ENCODE results near the gene AP1S2. TPM values are rescaled to one million over a fixed set of nuclear protein-coding genes. Genes with fewer than 3 reads are reported as not detected.

The AP1S2 gene
- total RNA-seq: 100 to 1,000 TPM in 1 of 2 donors, 10 to 100 TPM in 1; 61.6 to 155 TPM

DNA sequence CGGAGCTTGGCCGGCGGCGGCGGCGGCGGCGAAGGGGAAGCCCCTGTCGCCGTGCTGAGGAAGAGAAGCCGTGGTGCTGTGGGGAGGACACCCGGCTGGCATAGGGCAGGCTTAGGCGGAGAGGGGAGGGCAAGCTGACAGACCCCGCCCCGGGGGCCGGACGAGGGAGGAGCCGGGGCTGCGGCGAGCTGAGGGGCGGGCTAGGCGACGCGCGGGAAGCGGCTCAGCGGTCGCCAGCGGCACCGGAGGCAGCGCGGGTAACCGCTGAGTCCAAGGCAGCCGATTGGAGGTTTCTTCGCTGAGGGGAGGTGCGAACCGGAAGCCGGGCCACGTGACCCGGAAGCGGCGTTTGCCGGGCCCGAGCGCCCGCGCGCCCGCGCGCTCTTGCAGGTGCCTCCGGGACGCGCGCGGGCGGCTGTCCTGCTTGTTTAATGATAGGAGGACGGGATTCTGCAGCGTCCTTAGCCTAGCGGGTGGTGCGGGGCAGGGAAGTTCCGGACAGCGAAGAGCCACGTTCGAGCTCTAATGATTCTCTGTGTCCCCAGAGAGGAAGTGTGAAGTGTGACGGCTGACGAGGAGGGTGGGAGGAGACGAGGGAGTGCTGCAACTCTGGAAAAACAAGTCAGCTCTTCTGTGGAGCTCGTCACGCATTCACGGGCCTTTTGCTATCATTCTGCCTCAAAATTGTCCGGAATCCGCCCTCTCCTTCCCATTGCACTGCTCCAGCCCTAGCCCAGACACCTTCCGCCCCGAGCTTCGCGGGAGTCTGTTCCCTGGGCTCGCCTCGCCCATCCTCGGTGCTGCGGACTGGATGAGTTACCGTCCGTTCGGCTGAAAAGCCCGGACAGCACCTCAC is at the start of gene AP1S2:
TSS of gene AP1S2 (minus strand) at position 102 of the 856 bp plus-strand sequence. CDS start 2,289 bp downstream, outside the sequence.
- TF ChIP-seq, protein P1, sequence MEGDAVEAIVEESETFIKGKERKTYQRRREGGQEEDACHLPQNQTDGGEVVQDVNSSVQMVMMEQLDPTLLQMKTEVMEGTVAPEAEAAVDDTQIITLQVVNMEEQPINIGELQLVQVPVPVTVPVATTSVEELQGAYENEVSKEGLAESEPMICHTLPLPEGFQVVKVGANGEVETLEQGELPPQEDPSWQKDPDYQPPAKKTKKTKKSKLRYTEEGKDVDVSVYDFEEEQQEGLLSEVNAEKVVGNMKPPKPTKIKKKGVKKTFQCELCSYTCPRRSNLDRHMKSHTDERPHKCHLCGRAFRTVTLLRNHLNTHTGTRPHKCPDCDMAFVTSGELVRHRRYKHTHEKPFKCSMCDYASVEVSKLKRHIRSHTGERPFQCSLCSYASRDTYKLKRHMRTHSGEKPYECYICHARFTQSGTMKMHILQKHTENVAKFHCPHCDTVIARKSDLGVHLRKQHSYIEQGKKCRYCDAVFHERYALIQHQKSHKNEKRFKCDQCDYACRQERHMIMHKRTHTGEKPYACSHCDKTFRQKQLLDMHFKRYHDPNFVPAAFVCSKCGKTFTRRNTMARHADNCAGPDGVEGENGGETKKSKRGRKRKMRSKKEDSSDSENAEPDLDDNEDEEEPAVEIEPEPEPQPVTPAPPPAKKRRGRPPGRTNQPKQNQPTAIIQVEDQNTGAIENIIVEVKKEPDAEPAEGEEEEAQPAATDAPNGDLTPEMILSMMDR (IDR thresholded peaks at IDR 0.05): no peak
- Histone ChIP-seq H3K27ac (peak within 1 kb of the TSS; percentile 82 to 85), H3K36me3 (no peaks in the 10 kb centered on the region), H3K4me3 (peak within 1 kb of the TSS; percentile 84), H3K27me3 (replicated peaks; ENCODE audit: insufficient read depth) (no peaks in the 10 kb centered on the region), H3K4me1 (ENCODE audit: control insufficient read depth in 1 of 2, low read depth in 2 of 2) (peaks cover under 1 to 6% of the 10 kb centered on the region in 2 donors), H3K9me3 (no peaks in the 10 kb centered on the region)
- peak; percentile 96 for ATAC-seq (ENCODE audit: insufficient number of reproducible peaks, low FRiP score, low read depth)
- DNase-seq (ENCODE audit: low spot score): peak; percentile 38

DNA sequence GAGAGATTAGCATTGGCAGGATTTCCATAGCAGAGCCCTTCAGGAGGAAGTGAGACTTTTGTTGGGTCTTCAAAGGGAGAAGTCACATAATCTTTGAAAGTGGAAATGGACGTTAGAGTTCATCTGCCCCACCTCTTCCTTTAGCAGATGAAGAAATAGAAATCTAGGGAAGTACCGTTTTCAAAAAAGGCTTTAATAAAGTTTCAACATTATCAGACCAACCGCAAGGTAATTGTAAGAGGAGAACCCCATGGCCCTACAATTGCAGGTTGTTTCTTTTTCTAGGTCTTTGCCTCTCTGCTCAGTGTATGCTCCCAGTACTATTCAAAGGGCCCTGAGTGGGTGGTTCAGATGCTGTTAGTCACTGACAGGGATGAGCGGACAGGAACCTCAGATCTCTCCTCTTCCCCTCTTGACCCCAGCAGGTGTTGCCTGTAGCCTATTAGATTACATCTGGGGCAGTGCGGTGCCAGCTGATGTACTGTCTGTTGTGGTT is 48.6 kb upstream of the AP1S2 start:
- no peaks in the 10 kb centered on the region for H3K4me1 ChIP-seq (ENCODE audit: control insufficient read depth in 1 of 2, low read depth in 2 of 2)
- H3K4me3 ChIP-seq: no peak overlapping the region
- no peaks in the 10 kb centered on the region for H3K27me3 ChIP-seq (replicated peaks; ENCODE audit: insufficient read depth)
- H3K9me3 ChIP-seq: no peaks in the 10 kb centered on the region
- H3K36me3 ChIP-seq: no peaks in the 10 kb centered on the region
- H3K27ac ChIP-seq: no peak overlapping the region
- DNase-seq (ENCODE audit: low spot score) (no peak), ATAC-seq (ENCODE audit: insufficient number of reproducible peaks, low FRiP score, low read depth) (no peak)
- TF ChIP-seq, protein P1 (IDR thresholded peaks at IDR 0.05): no peak

DNA sequence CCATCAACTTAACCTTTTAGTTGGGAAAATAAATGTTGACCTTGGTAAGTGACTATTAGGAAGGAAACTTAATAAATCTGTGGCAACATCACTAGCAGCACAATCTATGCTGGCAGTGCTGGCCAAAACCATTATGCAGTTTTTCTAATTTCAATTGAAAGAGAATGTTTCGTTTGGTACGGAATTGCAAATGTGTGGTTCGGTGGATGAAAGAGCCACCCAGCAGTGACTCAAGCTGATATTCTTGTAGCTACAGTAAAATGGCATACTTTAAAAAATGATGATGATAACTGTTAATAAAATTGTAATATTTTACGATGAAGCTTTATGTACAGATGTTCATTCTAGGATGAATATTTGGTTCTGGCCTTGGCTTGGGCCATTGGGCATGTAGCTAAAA is 40.7 kb upstream of the AP1S2 start:
- DNase-seq (ENCODE audit: low spot score) (no peak), ATAC-seq (ENCODE audit: insufficient number of reproducible peaks, low FRiP score, low read depth) (no peak)
- no peak overlapping the region for H3K4me3 ChIP-seq
- TF ChIP-seq, protein P1 (IDR thresholded peaks at IDR 0.05): no peak
- no peaks in the 10 kb centered on the region for H3K36me3 ChIP-seq
- no peaks in the 10 kb centered on the region for H3K4me1 ChIP-seq (ENCODE audit: control insufficient read depth in 1 of 2, low read depth in 2 of 2)
- H3K9me3 ChIP-seq: no peaks in the 10 kb centered on the region
- no peak overlapping the region for H3K27ac ChIP-seq
- H3K27me3 ChIP-seq (replicated peaks; ENCODE audit: insufficient read depth): no peaks in the 10 kb centered on the region

DNA sequence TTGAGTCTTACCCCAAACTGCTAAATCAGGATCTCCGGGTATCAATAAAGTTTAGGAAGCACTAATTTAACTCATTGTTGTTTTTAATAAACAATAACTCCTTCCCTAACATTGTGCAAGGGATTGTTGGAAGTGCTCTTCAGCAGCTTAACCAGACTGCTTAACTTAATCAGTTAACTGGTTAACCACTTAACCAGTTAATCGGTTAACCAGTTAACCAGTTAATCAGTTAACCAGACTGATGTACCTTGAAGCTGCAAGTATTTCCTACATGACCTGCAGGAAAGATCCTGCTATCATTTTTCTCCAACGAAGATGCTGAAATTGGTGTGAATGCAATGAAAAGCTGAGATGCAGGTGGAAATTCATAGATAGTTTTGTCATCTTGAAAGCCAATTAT is 40.1 kb upstream of the AP1S2 start:
- Histone ChIP-seq H3K27me3 (replicated peaks; ENCODE audit: insufficient read depth) (no peaks in the 10 kb centered on the region), H3K4me3 (no peak overlapping the region), H3K4me1 (ENCODE audit: control insufficient read depth in 1 of 2, low read depth in 2 of 2) (no peaks in the 10 kb centered on the region), H3K36me3 (no peaks in the 10 kb centered on the region), H3K9me3 (no peaks in the 10 kb centered on the region), H3K27ac (no peak overlapping the region)
- ATAC-seq (ENCODE audit: insufficient number of reproducible peaks, low FRiP score, low read depth): no peak
- no peak for DNase-seq (ENCODE audit: low spot score)
- TF ChIP-seq, protein P1 (IDR thresholded peaks at IDR 0.05): no peak

DNA sequence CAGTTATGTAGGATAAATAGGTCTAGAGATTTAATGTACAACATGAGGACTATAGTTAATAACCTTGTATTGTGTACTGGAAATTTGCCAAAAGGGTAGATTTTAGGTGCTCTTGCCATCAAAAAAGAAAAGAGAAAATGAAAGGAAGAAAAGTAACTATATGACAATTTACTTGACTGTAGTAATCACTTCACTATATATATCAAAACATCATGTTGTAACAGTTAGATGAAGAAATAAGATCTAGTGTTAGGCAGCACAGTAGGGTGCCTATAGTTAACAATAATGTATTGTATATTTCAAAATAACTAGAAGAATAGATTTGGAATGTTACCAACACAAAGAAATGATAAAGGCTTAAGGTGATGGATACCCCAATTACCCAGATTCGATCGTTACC is 35.9 kb upstream of the AP1S2 start:
- DNase-seq (ENCODE audit: low spot score) (no peak), ATAC-seq (ENCODE audit: insufficient number of reproducible peaks, low FRiP score, low read depth) (no peak)
- TF ChIP-seq, protein P1 (IDR thresholded peaks at IDR 0.05): no peak
- Histone ChIP-seq H3K36me3 (no peaks in the 10 kb centered on the region), H3K4me3 (no peak overlapping the region), H3K9me3 (no peaks in the 10 kb centered on the region), H3K4me1 (ENCODE audit: control insufficient read depth in 1 of 2, low read depth in 2 of 2) (no peaks in the 10 kb centered on the region), H3K27me3 (replicated peaks; ENCODE audit: insufficient read depth) (no peaks in the 10 kb centered on the region), H3K27ac (no peak overlapping the region)
